Fibroblast of pulmonary artery (primary cell): ENCODE results near the gene ANTXR1.
A peak's percentile ranks its signal among the peaks of the same experiment; 100 is the strongest.

Experiments
- DNase-seq: peaks from one replicate; pipeline ENCODE4 v3.0.0-alpha.2; 2010; ENCODE audit warnings: low read depth
- H3K4me3 ChIP-seq: replicated peaks from 2 replicates; pipeline ENCODE4 v1.5.1; 2011; ENCODE audit warnings: low read depth, mild to moderate bottlenecking, control low read depth, low read length, moderate library complexity
- TF ChIP-seq, protein P1 (sequence below): IDR thresholded peaks from 2 replicates; pipeline ENCODE4 v1.5.1; 2011; ENCODE audit warnings: mild to moderate bottlenecking, control low read depth, low read length, inconsistent platforms; ENCODE audit errors: missing control alignments

The ANTXR1 gene

DNA sequence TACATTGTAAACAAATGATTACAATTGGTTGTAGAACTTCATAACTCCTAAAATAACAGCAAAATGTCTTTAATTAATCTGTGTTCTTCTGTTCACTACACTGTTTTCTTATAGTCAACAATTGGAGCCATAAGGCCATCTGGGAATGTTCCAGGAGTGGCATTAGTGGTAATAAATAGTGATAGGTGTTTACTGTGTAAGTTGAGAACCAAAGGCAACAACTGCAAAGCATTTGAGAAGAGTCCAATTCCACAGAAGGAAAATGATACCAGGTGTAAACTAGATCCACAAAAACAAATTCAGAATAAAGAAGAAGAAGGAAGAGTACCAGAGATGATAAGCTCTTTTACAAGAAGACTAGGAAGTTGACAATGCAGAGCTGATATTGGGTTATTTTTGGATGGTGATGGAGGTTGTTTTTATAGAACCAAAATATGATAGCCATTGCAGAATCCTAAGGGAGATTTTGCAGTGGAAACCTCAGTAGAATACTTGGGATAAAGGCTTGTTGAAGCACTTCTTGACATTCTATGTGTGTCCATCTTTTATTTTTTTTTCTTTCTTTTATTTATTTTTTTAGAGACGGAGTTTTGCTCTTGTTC is 52.9 kb downstream of the ANTXR1 start:
- DNase-seq = no peak
- TF ChIP-seq, protein P1, sequence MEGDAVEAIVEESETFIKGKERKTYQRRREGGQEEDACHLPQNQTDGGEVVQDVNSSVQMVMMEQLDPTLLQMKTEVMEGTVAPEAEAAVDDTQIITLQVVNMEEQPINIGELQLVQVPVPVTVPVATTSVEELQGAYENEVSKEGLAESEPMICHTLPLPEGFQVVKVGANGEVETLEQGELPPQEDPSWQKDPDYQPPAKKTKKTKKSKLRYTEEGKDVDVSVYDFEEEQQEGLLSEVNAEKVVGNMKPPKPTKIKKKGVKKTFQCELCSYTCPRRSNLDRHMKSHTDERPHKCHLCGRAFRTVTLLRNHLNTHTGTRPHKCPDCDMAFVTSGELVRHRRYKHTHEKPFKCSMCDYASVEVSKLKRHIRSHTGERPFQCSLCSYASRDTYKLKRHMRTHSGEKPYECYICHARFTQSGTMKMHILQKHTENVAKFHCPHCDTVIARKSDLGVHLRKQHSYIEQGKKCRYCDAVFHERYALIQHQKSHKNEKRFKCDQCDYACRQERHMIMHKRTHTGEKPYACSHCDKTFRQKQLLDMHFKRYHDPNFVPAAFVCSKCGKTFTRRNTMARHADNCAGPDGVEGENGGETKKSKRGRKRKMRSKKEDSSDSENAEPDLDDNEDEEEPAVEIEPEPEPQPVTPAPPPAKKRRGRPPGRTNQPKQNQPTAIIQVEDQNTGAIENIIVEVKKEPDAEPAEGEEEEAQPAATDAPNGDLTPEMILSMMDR = no peak
- H3K4me3 ChIP-seq = no peak overlapping the region

DNA sequence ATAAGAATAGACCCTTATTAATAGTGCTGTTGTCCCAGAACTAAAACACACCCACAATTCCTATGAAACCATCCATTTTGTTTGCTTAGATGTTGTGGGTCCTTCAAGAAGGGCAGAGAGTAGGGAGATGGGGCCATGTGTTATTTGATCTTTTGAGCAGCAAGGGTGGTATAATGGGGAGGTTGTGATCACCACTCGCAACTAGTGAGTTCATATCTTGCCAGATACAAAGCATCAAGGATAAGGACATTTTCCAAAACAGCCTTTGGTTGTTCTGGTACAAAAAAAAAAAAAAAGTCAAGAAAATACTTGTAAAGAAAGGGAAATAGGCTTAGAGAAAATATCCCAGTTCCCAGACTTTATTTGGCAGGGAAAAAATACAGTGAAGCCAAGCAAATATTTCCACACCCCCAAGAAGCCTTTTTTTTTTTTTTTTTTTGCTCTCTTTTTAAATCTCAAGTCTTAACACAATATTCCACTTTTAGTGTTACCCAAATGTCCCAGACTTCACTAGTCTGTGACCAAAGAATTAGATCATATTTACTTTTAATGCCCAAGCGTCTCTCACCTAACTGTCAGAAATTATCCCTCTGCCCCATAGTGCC is 54.1 kb downstream of the ANTXR1 start:
- no peak for DNase-seq
- no peak overlapping the region for H3K4me3 ChIP-seq
- TF ChIP-seq, protein P1 = no peak

DNA sequence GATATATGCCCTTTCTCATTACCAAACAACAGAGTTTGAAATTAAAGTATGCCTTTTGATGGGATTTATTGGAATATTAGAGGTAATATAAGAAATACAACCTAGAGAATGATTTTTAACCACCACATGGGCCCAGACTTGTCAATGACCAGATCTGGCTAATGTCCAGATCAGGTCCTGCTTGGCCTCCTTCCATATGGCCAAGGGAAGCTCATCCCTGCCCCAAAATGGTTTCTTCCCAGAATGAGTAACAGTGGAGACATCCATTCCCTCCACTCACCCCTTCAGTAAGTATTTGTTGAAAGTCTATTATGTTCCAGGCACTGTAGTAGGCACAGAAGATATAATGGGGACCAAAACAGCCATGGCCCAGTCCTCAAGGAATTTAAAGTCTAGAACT is 54.9 kb downstream of the ANTXR1 start:
- TF ChIP-seq, protein P1 = no peak

DNA sequence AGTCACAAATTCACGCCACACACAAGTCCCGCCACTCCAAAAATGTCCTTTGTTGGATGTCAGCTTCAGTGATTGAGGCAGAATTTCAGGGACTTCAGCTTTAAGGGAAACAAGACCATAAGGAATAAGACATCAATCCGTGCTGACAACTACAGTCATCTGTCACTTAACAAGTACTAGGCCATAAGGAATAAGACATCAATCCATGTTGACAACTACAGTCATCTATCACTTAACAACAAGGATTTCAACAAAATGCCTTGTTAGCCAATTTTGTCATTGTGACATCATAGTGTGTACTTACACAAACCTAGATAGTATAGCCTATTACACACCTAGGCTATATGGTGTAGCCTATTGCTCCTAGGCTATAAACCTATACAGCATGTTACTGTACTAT is 58.0 kb downstream of the ANTXR1 start:
- H3K4me3 ChIP-seq = no peak overlapping the region
- DNase-seq = no peak
- TF ChIP-seq, protein P1 = no peak

More for the DNA sequence above, 54.9 kb downstream of the ANTXR1 start:
- no peak for DNase-seq
- no peak overlapping the region for H3K4me3 ChIP-seq

DNA sequence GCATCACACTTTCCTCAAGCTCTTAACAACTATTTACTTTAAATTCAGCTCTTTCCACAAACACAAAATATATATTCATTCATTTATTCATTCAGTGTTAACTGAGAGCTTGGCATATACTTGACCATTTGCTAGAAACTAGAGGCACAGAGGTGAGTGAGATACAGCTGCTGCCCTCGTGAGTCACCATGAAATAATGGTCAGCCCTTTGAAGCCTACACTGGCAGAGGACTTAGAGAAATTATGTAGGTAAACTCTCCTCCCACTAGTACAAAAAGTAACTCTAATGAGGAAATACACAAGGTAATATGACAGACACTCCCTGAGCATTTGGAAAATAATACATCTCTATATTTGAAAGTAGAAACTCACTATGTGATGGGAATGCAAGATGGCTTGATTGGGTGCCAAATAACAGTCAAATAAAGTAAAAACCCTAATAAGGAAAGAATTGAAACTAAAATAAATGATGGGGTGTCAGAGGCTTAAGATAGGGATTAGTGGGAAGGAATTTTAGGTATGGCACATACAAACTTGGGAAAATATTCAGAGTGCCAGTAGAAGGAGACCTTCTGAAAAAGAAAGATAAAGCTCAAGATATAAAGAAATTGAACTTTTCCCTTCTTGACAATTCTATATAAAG is 61.1 kb downstream of the ANTXR1 start:
- TF ChIP-seq, protein P1 = no peak
- peak; percentile 64 for DNase-seq

DNA sequence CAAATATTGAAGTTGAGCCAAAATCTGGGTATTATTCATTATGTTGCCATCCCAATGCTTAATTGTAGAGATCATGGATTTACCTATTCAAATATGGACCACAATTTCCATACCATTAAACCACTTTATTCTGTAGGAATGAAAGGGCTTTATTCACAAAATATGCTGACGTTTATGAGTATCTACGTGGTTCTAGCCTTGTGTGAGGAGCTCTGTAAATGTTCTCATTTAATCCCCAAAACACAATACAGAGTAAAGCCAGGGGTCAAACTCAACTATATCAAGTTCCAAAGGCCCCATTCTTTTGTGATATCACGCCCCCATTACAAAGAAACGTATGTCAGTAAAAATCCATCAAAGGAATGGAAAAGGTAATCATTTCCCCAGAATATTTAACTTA is 61.9 kb downstream of the ANTXR1 start:
- TF ChIP-seq, protein P1 = no peak
- no peak for DNase-seq
- no peak overlapping the region for H3K4me3 ChIP-seq

More for the DNA sequence above, 61.1 kb downstream of the ANTXR1 start:
- no peak overlapping the region for H3K4me3 ChIP-seq
